Keratinocyte (primary cell): ENCODE data around the gene TMEM258. TPM values are rescaled to one million over a fixed set of nuclear protein-coding genes. Genes with fewer than 3 reads are reported as not detected.

ENCODE experiments used
- DNase-seq: peaks from one replicate; pipeline ENCODE4 v3.0.0-alpha.2; 2011; ENCODE audit warnings: low read depth, missing footprints, low spot score
- FAIRE-seq: peaks from 2 replicates; lab custom pipeline; 2011; peaks lifted over from hg19 to GRCh38; lab: Jason Lieb, UNC
- H2AFZ ChIP-seq: 2 replicates; pipeline ENCODE4 v1.6.0; 2012; ENCODE audit warnings: low read length, control low read depth, inconsistent platforms; ENCODE audit not compliant: control insufficient read depth
- H3K27ac ChIP-seq: 2 replicates; pipeline ENCODE4 v1.5.1; 2011; ENCODE audit warnings: low read length; ENCODE audit not compliant: control insufficient read depth, insufficient read depth
- H3K27me3 ChIP-seq: 3 replicates; pipeline ENCODE4 v1.6.0; 2011; ENCODE audit warnings: low read length; ENCODE audit not compliant: control insufficient read depth, insufficient read depth; ENCODE audit errors: extremely low read depth
- H3K36me3 ChIP-seq, 2 experiments: 2 replicates in 1 of 2; 3 replicates in 1 of 2; pipeline ENCODE4 v1.5.1; 2011; ENCODE audit warnings: low read length in 2 of 2, mild to moderate bottlenecking in 1 of 2; ENCODE audit not compliant: control insufficient read depth in 2 of 2, insufficient read depth in 2 of 2; ENCODE audit errors: extremely low read depth in 1 of 2
- H3K4me1 ChIP-seq: 3 replicates; pipeline ENCODE4 v1.5.1; 2011; ENCODE audit warnings: low read length; ENCODE audit not compliant: control insufficient read depth, insufficient read depth; ENCODE audit errors: extremely low read depth
- H3K4me2 ChIP-seq: 3 replicates; pipeline ENCODE4 v1.6.0; 2011; ENCODE audit warnings: low read depth, low read length; ENCODE audit not compliant: control insufficient read depth, insufficient read depth; ENCODE audit errors: extremely low read depth
- H3K4me3 ChIP-seq, 3 experiments: fragments of 200-600 bp in 1 of 3; sonication (generic) in 1 of 3; 2 replicates in 2 of 3; 3 replicates in 1 of 3; pipeline ENCODE4 v1.5.1; 2011 to 2016; ENCODE audit warnings: low read length in 3 of 3, mild to moderate bottlenecking in 3 of 3, control low read depth in 2 of 3, inconsistent platforms in 1 of 3, low read depth in 1 of 3, mixed read lengths in 1 of 3, mixed run types in 1 of 3, moderate library complexity in 1 of 3; ENCODE audit not compliant: control insufficient read depth in 2 of 3, insufficient read depth in 2 of 3; ENCODE audit errors: extremely low read depth in 1 of 3
- H3K79me2 ChIP-seq: 2 replicates; pipeline ENCODE4 v1.6.0; 2012; ENCODE audit warnings: low read length; ENCODE audit not compliant: control insufficient read depth, insufficient read depth
- H3K9ac ChIP-seq: 3 replicates; pipeline ENCODE4 v1.6.0; 2011; ENCODE audit warnings: low read length; ENCODE audit not compliant: control insufficient read depth, insufficient read depth; ENCODE audit errors: extremely low read depth
- H3K9me1 ChIP-seq: 3 replicates; pipeline ENCODE4 v1.6.0; 2011; ENCODE audit warnings: low read length; ENCODE audit not compliant: control insufficient read depth, insufficient read depth; ENCODE audit errors: extremely low read depth
- H3K9me3 ChIP-seq: 2 replicates; pipeline ENCODE4 v1.5.1; 2012; ENCODE audit warnings: low read depth, low read length; ENCODE audit not compliant: control insufficient read depth
- H4K20me1 ChIP-seq: 3 replicates; pipeline ENCODE4 v1.6.0; 2011; ENCODE audit warnings: low read length; ENCODE audit not compliant: control insufficient read depth, insufficient read depth; ENCODE audit errors: extremely low read depth
- EZH2 ChIP-seq: IDR thresholded peaks from one replicate; pipeline ENCODE4 v1.6.1; 2012; ENCODE audit warnings: inconsistent platforms, mild to moderate bottlenecking, low read length, moderate library complexity
- dilution Hi-C: fragments of 300-500 bp; cut with MboI; formaldehyde crosslinking; loops from one replicate; pipeline ENCODE4 v1.7.0; 2020; ENCODE audit warnings: low sequenced_read_pairs; ENCODE audit not compliant: extremely low pct_ligation_motif_present
- polyA plus RNA-seq, 5 experiments: library from polyadenylated mRNA; depleted of rRNA in 3 of 5; stranded (reverse) in 3 of 5; stranded (forward) in 1 of 5; unstranded in 1 of 5; fragments of >200 nt; gene quantifications; 1 replicate in 1 of 5; 2 replicates in 3 of 5; 3 replicates in 1 of 5; pipeline versions ENCODE4 v1.2.1 to v1.2.3, GENCODE V29; 2011 to 2012; ENCODE audit warnings: missing spikeins in 2 of 5, low read depth in 1 of 5, low replicate concordance in 1 of 5
- TF ChIP-seq, protein P1 (sequence below), 3 experiments: IDR thresholded peaks in 1 of 3; conservative IDR thresholded peaks in 1 of 3; optimal IDR thresholded peaks in 1 of 3; 2 replicates in 2 of 3; 3 replicates in 1 of 3; pipeline versions ENCODE3 to v1.5.1; 2011; ENCODE audit warnings: low read length in 3 of 3, mild to moderate bottlenecking in 3 of 3, moderate library complexity in 2 of 3, control low read depth in 1 of 3, inconsistent platforms in 1 of 3; ENCODE audit not compliant: insufficient read depth in 2 of 3; ENCODE audit errors: extremely low read depth in 1 of 3

The TMEM258 gene
- polyA plus RNA-seq, 1 donor (not counting 4 experiments of a cell fraction or from before 2014, with no cell fraction given), result 249 TPM

DNA sequence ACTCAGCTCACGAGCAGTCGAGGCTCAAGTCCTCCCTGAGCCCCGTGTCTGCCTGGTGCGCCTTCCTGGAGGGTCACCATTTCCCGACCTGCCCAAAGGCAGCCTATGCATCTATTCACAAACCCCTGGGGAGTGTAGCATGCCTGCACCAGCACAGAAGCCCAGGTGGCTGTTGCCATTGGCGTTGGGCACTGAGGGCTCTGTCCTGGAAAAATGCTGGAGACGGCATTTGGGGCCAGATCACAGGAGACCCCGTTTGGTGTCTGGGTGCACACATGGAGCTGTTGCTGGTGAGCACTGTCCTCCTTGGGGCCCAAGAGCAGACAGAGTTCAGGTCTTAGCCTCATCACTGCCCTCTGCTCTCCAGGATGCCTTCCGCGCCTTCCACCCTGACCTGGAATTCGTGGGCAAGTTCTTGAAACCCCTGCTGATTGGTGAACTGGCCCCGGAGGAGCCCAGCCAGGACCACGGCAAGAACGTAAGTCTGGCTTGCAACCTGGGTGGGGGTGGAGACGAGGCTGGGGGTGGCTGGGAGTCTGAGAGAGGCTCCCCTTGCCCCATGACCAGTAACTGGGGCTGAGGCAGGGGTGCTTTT is 45.1 kb upstream of the TMEM258 start:
- dilution Hi-C loops, result no loop called here
- H3K9me1 ChIP-seq, result no peaks in the 10 kb centered on the region
- H3K9me3 ChIP-seq, result no peaks in the 10 kb centered on the region
- DNase-seq (no peak), FAIRE-seq (no peak)
- H3K4me1 ChIP-seq, result peaks cover 7% of the 10 kb centered on the region
- no peak overlapping the region for H3K9ac ChIP-seq
- no peak overlapping the region for H2AFZ ChIP-seq
- no peak for TF ChIP-seq EZH2
- TF ChIP-seq, protein P1, sequence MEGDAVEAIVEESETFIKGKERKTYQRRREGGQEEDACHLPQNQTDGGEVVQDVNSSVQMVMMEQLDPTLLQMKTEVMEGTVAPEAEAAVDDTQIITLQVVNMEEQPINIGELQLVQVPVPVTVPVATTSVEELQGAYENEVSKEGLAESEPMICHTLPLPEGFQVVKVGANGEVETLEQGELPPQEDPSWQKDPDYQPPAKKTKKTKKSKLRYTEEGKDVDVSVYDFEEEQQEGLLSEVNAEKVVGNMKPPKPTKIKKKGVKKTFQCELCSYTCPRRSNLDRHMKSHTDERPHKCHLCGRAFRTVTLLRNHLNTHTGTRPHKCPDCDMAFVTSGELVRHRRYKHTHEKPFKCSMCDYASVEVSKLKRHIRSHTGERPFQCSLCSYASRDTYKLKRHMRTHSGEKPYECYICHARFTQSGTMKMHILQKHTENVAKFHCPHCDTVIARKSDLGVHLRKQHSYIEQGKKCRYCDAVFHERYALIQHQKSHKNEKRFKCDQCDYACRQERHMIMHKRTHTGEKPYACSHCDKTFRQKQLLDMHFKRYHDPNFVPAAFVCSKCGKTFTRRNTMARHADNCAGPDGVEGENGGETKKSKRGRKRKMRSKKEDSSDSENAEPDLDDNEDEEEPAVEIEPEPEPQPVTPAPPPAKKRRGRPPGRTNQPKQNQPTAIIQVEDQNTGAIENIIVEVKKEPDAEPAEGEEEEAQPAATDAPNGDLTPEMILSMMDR (optimal IDR thresholded peaks at IDR 0.05 in 1 of 3, IDR thresholded peaks at IDR 0.05 in 1 of 3, conservative IDR thresholded peaks at IDR 0.05 in 1 of 3; ENCODE audit: extremely low read depth in 1 of 3, insufficient read depth in 2 of 3, low read length in 3 of 3), result no peak
- H3K36me3 ChIP-seq, result peaks cover 27 to 39% of the 10 kb centered on the region in 2 experiments
- H3K27ac ChIP-seq, result no peak overlapping the region
- peaks cover 20% of the 10 kb centered on the region for H3K79me2 ChIP-seq
- no peak overlapping the region for H3K4me2 ChIP-seq
- H4K20me1 ChIP-seq, result peaks cover 4% of the 10 kb centered on the region
- H3K4me3 ChIP-seq, result no peak overlapping the region
- no peaks in the 10 kb centered on the region for H3K27me3 ChIP-seq

DNA sequence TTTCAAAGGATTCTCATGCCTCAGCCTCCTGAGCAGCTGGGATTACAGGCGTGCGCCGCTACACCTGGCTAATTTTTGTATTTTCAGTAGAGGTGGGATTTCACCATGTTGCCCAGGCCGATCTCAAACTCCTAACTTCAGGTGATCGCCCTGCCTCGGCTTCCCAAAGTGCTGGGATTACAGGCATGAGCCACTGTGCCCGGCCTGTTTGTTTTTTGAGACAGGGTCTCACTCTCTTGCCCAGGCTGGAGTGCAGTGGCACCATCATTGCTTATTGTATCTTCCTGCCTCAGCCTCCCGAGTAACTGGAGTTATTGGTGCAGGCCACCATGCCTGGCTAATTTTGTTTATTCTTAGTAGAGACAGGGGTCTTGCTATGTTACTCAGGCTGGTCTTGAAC is 43.8 kb upstream of the TMEM258 start:
- Histone ChIP-seq H2AFZ (no peak overlapping the region), H3K27me3 (no peaks in the 10 kb centered on the region), H3K36me3 (peaks cover 22 to 32% of the 10 kb centered on the region in 2 experiments), H3K9ac (no peak overlapping the region), H3K4me2 (no peak overlapping the region), H3K79me2 (peaks cover 33% of the 10 kb centered on the region), H3K9me1 (no peaks in the 10 kb centered on the region), H3K4me1 (peaks cover 13% of the 10 kb centered on the region), H3K9me3 (no peaks in the 10 kb centered on the region), H3K27ac (no peak overlapping the region), H4K20me1 (peaks cover 5% of the 10 kb centered on the region), H3K4me3 (no peak overlapping the region)
- TF ChIP-seq EZH2, result no peak
- TF ChIP-seq, protein P1 (optimal IDR thresholded peaks at IDR 0.05 in 1 of 3, IDR thresholded peaks at IDR 0.05 in 1 of 3, conservative IDR thresholded peaks at IDR 0.05 in 1 of 3; ENCODE audit: extremely low read depth in 1 of 3, insufficient read depth in 2 of 3, low read length in 3 of 3), result no peak
- dilution Hi-C loops, result no loop called here
- FAIRE-seq (no peak), DNase-seq (no peak)
